ENCODE measurements around the gene TNFAIP3. TPM values are rescaled to one million over a fixed set of nuclear protein-coding genes. Genes with fewer than 3 reads are reported as not detected.

The TNFAIP3 gene
- total and polyA plus RNA-seq, 5 experiments from 2014 or later = 61.5 to 139 (median 108) TPM

DNA sequence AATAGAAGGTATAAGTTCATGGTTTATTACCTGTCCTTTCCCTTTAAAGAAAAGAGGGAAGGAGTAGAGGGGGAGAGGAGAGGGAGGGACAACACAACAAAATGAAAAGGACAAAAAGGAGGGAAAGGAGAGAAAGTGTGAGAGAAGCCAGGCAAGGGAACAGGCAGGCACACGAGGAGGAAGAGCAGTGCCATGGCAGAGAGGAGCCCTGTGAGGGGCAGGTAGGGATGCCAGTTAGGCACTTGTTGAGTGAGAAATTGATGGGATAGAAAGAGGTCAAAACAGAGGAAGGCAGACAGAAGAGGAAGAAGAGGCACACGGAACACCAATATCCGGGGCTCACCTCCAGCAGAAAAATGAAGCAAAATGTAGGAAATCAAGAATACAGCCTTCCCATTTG lies 42.5 kb downstream of the TNFAIP3 start:
- POLR2A ChIA-PET = no interaction called here
- Mint-ChIP-seq H3K4me1 (peaks cover 11 to 56% (median 29%) of the 10 kb centered on the region in 4 donors), H3K9me3 (peaks cover 0 to 10% (median 6%) of the 10 kb centered on the region in 9 donors)

DNA sequence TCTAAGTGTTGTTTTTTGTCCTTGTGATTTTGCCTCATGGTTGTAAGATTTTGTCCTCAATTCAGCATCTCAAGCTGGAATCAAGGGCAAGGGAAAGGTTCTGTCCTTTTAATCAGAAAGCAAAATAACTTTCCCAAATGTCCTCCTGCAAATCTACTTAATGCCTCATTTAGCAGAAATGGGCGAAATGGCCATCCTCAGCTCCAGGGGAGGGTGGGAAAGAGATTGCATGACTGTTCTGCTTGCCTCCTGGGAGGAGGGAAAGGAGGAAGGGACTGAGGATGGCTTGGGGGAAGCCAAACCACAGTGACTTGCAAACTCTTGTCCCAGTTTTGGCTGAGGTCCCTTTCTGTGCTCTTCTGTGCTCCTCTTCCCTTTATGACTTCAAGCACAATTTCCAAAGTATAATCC lies 43.4 kb downstream of the TNFAIP3 start:
- peaks cover 0 to 11% (median 6%) of the 10 kb centered on the region in 9 donors for H3K9me3 Mint-ChIP-seq
- H3K27me3 Mint-ChIP-seq = peaks cover 0 to 3% (median 0%) of the 10 kb centered on the region in 5 donors
- peak overlapping the region in 1 of 10 donors; percentile 57 for H3K27ac Mint-ChIP-seq
- ATAC-seq = no peak
- POLR2A ChIA-PET = no interaction called here
- peaks cover 0 to 11% (median 4%) of the 10 kb centered on the region in 3 donors for H3K36me3 Mint-ChIP-seq
- DNase-seq = no peak
- no peak overlapping the region for H3K4me3 Mint-ChIP-seq
- H3K4me1 Mint-ChIP-seq = peaks cover 11 to 50% (median 23%) of the 10 kb centered on the region in 4 donors

More for the DNA sequence above, 42.5 kb downstream of the TNFAIP3 start:
- ATAC-seq = no peak
- H3K27me3 Mint-ChIP-seq = peaks cover 0 to 3% (median 0%) of the 10 kb centered on the region in 5 donors
- no peak overlapping the region for H3K4me3 Mint-ChIP-seq
- DNase-seq = no peak
- peak overlapping the region in 2 of 10 donors; percentile 44 to 50 for H3K27ac Mint-ChIP-seq
- H3K36me3 Mint-ChIP-seq = peaks cover 0 to 9% (median 4%) of the 10 kb centered on the region in 3 donors

DNA sequence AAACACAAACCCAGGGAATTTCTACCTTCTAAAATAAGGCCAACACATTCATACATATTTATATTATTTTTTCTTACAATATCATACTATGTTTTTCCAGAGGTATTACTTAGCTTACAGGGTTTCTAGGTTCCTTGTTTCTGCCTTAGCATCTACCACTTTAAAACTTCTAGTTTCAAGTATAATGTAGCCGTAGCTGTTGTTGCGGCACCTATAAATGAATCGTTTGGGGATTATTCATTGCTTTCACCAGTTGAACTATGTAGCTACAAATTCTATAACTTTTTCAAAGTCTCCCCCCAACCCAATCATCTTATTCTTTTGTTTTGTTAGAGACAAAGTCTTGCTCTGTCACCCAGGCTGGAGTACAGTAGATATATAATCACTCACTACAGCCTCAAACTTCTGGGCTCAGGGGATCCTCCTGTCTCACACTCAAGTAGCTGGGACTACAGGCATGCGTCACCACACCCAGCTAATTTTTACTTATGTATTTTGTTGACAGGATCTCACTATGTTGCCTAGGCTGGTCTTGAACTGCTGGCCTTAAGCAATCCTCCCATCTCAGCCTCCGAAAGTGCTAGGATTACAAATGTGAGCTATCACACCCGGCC lies 43.9 kb downstream of the TNFAIP3 start:
- Mint-ChIP-seq H3K4me3 (no peak overlapping the region), H3K4me1 (peaks cover 11 to 48% (median 22%) of the 10 kb centered on the region in 4 donors), H3K9me3 (peaks cover 0 to 11% (median 6%) of the 10 kb centered on the region in 9 donors), H3K27ac (no peak overlapping the region), H3K36me3 (peaks cover 0 to 11% (median 4%) of the 10 kb centered on the region in 3 donors), H3K27me3 (peaks cover 0 to 3% (median 0%) of the 10 kb centered on the region in 5 donors)
- DNase-seq = no peak
- POLR2A ChIA-PET = no interaction called here
- ATAC-seq = no peak

DNA sequence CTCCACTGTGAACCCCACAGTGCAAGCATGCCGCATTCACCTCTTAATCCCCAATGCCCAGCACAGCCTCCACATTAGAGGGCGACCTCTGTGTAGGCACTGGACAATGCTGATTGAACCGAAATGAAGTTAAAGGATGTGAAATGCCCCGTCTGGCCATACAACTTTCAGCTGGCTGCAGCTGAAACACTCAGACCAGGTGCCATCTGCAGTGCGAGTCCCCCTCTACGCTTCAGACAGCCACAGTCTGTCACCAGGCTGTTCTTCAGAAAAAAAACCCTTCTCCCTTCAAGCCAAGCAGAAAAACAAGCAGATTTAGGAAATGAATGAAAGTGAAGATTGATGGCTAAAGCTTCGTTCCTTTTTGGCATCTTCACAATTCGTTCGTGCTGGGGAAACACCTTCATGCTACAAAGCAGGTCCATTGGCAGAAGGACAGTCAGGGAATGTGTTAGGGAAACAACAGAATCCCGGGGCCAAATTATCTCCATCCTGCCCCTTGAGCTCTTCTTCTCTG lies 44.7 kb downstream of the TNFAIP3 start:
- Mint-ChIP-seq H3K9me3 (peaks cover 0 to 11% (median 6%) of the 10 kb centered on the region in 9 donors), H3K27me3 (peaks cover 0 to 3% (median 0%) of the 10 kb centered on the region in 5 donors), H3K4me3 (no peak overlapping the region), H3K27ac (peak overlapping the region in 1 of 10 donors; percentile 59), H3K4me1 (peaks cover 11 to 43% (median 22%) of the 10 kb centered on the region in 4 donors), H3K36me3 (peaks cover 0 to 11% (median 4%) of the 10 kb centered on the region in 3 donors)
- no peak for DNase-seq
- ATAC-seq = no peak
- POLR2A ChIA-PET = no interaction called here

- no peak for DNase-seq
- no peak for ATAC-seq
- Mint-ChIP-seq H3K27me3 (peaks cover 0 to 3% (median 0%) of the 10 kb centered on the region in 5 donors), H3K4me3 (no peak overlapping the region), H3K36me3 (peaks cover 0 to 11% (median 4%) of the 10 kb centered on the region in 3 donors), H3K9me3 (peaks cover 0 to 11% (median 6%) of the 10 kb centered on the region in 9 donors), H3K4me1 (peaks cover 11 to 41% (median 20%) of the 10 kb centered on the region in 4 donors), H3K27ac (no peak overlapping the region)
- POLR2A ChIA-PET = interaction anchor here (1.8 kb wide), 1 partner anchor 12 kb away, joined by 4 read pairs; no protein-coding TSS in a partner anchor
Measured at GRCh38 chr6:137912813-137913212, 45.8 kb downstream of the TNFAIP3 start.

DNA sequence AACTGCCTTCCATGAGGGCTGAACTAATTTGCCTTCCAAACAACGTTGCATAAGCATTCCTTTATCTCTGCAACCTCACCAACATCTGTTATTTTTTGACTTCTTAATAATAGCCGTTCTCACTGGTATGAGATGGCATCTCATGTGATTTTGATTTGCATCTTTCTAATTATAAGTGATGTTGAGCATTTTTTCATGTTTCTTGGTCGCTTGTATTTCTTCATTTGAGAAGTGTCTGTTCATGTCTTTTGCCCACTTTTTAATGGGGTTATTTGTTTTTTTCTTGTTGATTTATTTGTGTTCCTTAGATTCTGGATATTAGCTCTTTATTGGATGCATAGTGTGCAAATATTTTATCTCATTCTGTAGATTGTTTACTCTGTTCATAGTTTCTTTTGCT lies 46.4 kb downstream of the TNFAIP3 start:
- ATAC-seq (no peak), DNase-seq (no peak)
- Mint-ChIP-seq H3K9me3 (peaks cover 0 to 11% (median 6%) of the 10 kb centered on the region in 9 donors), H3K36me3 (peaks cover 0 to 11% (median 4%) of the 10 kb centered on the region in 3 donors), H3K4me1 (peaks cover 11 to 38% (median 19%) of the 10 kb centered on the region in 4 donors), H3K4me3 (no peak overlapping the region), H3K27ac (no peak overlapping the region), H3K27me3 (peaks cover 0 to 3% (median 0%) of the 10 kb centered on the region in 5 donors)
- POLR2A ChIA-PET = interaction anchor here (1.8 kb wide), 1 partner anchor 12 kb away, joined by 4 read pairs; no protein-coding TSS in a partner anchor

DNA sequence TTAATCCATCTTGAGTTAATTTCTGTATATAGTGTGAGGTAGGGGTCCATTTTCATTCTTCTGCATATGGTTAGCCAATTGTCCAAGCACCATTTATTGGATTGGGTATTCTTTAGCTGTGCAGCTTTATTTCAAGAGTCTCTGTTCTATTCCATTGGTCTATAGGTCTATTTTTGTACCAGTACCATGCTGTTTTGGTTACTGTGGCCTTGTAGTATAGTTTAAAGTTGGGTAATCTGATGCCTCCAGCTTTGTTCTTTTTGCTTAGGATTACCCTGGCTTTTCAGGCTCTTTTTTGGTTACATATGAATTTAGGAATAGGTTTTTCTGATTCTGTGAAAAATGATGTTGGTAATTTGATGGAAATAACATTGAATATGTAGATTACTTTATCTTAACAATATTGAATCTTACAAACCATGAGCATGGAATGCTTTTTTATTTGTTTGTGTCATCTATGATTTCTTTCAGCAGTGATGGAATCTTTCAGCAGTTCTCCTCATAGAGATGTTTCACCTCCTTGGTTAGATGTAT lies 47.0 kb downstream of the TNFAIP3 start:
- no peak overlapping the region for H3K4me3 Mint-ChIP-seq
- H3K36me3 Mint-ChIP-seq = peaks cover 0 to 11% (median 4%) of the 10 kb centered on the region in 3 donors
- DNase-seq (no peak), ATAC-seq (no peak)
- H3K27me3 Mint-ChIP-seq = peaks cover 0 to 3% (median 0%) of the 10 kb centered on the region in 5 donors
- H3K27ac Mint-ChIP-seq = no peak overlapping the region
- peaks cover 8 to 32% (median 14%) of the 10 kb centered on the region in 4 donors for H3K4me1 Mint-ChIP-seq
- POLR2A ChIA-PET = interaction anchor here (1.8 kb wide), 1 partner anchor 13 kb away, joined by 4 read pairs; no protein-coding TSS in a partner anchor
- peaks cover 0 to 11% (median 6%) of the 10 kb centered on the region in 9 donors for H3K9me3 Mint-ChIP-seq

DNA sequence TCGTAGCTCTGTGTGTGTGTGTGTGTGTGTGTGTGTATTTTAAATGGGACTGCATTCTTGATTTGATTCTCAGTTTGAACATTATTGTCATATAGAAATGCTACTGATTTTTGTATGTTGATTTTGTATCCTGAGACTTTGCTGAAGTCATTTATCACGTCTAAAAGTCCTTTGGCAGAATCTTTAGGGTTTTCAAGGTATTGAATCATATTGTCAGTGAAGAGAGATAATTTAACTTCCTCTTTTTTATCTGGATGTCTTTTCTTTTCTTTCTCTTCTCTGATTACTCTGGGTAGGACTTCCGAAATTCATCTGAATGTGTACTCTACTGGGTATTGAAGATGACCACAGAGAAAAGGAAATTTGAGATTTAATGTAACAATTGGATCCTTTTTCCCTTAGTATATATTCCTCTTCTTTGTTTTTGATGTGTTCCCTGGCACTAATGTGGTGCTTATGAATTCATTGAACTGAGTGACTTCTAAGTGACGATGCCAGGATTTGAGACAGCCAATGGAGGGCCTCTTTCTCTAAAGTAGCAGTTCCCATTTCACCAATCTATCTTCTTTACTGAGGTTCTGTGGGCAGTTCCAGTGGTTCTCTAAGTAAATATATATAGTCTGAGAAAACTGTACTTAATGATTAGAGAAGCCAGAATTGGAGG lies 47.6 kb downstream of the TNFAIP3 start:
- no peak overlapping the region for H3K27ac Mint-ChIP-seq
- DNase-seq (no peak), ATAC-seq (no peak)
- peaks cover 0 to 11% (median 4%) of the 10 kb centered on the region in 3 donors for H3K36me3 Mint-ChIP-seq
- H3K4me3 Mint-ChIP-seq = no peak overlapping the region
- H3K27me3 Mint-ChIP-seq = peaks cover 0 to 3% (median 0%) of the 10 kb centered on the region in 5 donors
- POLR2A ChIA-PET = no interaction called here
- H3K4me1 Mint-ChIP-seq = peaks cover 3 to 26% (median 10%) of the 10 kb centered on the region in 4 donors
- peaks cover 0 to 11% (median 6%) of the 10 kb centered on the region in 9 donors for H3K9me3 Mint-ChIP-seq

GRCh38 chr6:137915790-137916189 lies 48.7 kb downstream of the TNFAIP3 start:
- H3K4me1 Mint-ChIP-seq = peaks cover 0 to 27% (median 9%) of the 10 kb centered on the region in 4 donors
- peaks cover 0 to 3% (median 0%) of the 10 kb centered on the region in 5 donors for H3K27me3 Mint-ChIP-seq
- peak overlapping the region in 1 of 10 donors; percentile 44 for H3K27ac Mint-ChIP-seq
- POLR2A ChIA-PET = interaction anchor here (0.7 kb wide), 1 partner anchor 156 kb away, joined by 3 read pairs; no protein-coding TSS in a partner anchor
- no peak overlapping the region for H3K4me3 Mint-ChIP-seq
- DNase-seq = no peak
- peaks cover 0 to 11% (median 6%) of the 10 kb centered on the region in 9 donors for H3K9me3 Mint-ChIP-seq
- ATAC-seq = no peak
- H3K36me3 Mint-ChIP-seq = peaks cover 0 to 11% (median 4%) of the 10 kb centered on the region in 3 donors

GRCh38 chr6:137917551-137918325 lies 50.7 kb downstream of the TNFAIP3 start:
- no peak overlapping the region for H3K27ac Mint-ChIP-seq
- H3K36me3 Mint-ChIP-seq = peaks cover 0 to 11% (median 4%) of the 10 kb centered on the region in 3 donors
- no peak overlapping the region for H3K4me3 Mint-ChIP-seq
- POLR2A ChIA-PET = no interaction called here
- peaks cover 0 to 11% (median 6%) of the 10 kb centered on the region in 9 donors for H3K9me3 Mint-ChIP-seq
- no peak for DNase-seq
- no peak for ATAC-seq
- peaks cover 0 to 20% (median 1%) of the 10 kb centered on the region in 4 donors for H3K4me1 Mint-ChIP-seq
- H3K27me3 Mint-ChIP-seq = peaks cover 0 to 3% (median 0%) of the 10 kb centered on the region in 5 donors

- no peak overlapping the region for H3K4me3 Mint-ChIP-seq
- H3K27ac Mint-ChIP-seq = no peak overlapping the region
Measured at GRCh38 chr6:137919502-137919823, 52.4 kb downstream of the TNFAIP3 start.

More at GRCh38 chr6:137919502-137919823, 52.4 kb downstream of the TNFAIP3 start:
- no peak for DNase-seq
- POLR2A ChIA-PET = no interaction called here
- Mint-ChIP-seq H3K9me3 (peaks cover 0 to 1% (median 0%) of the 10 kb centered on the region in 9 donors), H3K27me3 (no peaks in the 10 kb centered on the region), H3K36me3 (peaks cover 0 to 2% (median 0%) of the 10 kb centered on the region in 3 donors), H3K4me1 (peaks cover 2 to 18% (median 5%) of the 10 kb centered on the region in 4 donors)
- no peak for ATAC-seq

All from naive thymus-derived CD8-positive, alpha-beta T cell (primary cell).